ES-I3 (cell line): ENCODE data around the gene CATSPERD.
"Not testable (repeated sequence)": the region's sequence is repeated elsewhere in the genome, so short reads cannot be mapped to it uniquely, and the experiment has no call there.

Experiments
- H3K36me3 ChIP-seq: 2 replicates; pipeline ENCODE4 v1.6.1; 2013; ENCODE audit warnings: mild to moderate bottlenecking, low read length, control low read depth, moderate library complexity; ENCODE audit not compliant: insufficient read depth
- H3K4me1 ChIP-seq: 2 replicates; pipeline ENCODE4 v1.6.1; 2013; ENCODE audit warnings: mild to moderate bottlenecking, control low read depth, low read length; ENCODE audit not compliant: insufficient read depth
- H3K9ac ChIP-seq: 2 replicates; pipeline ENCODE4 v1.6.1; 2013; ENCODE audit warnings: low read depth, mild to moderate bottlenecking, low read length, moderate library complexity
- H3K9me3 ChIP-seq: 2 replicates; pipeline ENCODE4 v1.6.1; 2013; ENCODE audit warnings: mild to moderate bottlenecking, low read length, moderate library complexity; ENCODE audit not compliant: control insufficient read depth, insufficient read depth

CATSPERD gene

DNA sequence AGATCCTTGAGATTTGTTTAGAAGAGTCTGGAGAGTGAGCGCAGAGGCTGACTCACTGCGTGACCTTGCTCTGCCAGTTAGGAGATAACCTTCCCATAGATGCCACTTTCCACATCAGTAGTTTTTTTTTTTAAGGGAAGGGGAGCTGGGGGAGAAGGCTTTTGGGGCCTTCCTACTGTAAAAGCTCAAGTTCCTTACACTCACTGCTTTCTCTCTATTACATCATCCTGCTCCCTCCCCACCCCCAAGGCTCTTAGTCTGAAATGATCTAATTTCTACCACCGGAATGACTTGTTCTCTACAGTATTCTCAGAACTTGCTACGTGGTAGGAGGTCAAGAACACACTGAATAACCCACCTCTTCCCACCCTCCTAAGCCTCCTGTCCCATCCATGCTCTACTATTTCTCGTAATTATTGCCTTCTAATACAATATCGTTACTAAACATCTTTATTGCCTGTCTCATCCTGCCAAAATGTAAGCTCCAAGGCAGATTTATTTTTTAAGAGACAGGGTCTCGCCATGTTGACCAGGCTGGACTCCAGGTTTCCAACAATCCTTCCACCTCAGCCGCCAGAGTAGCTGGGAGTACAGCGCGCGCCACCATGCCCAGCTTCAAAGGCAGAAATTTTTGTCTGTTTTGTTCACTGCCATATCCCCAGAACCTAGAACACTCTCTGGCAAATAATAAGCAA, 1.7 kb upstream of the CATSPERD start:
- H3K9ac ChIP-seq: peak overlapping the region; percentile 99
- H3K4me1 ChIP-seq: no peaks in the 10 kb centered on the region; the same call in 1 of the 2 replicates
- H3K9me3 ChIP-seq: no peaks in the 10 kb centered on the region
- peaks cover 3% of the 10 kb centered on the region; the same call in 1 of the 2 replicates for H3K36me3 ChIP-seq

DNA sequence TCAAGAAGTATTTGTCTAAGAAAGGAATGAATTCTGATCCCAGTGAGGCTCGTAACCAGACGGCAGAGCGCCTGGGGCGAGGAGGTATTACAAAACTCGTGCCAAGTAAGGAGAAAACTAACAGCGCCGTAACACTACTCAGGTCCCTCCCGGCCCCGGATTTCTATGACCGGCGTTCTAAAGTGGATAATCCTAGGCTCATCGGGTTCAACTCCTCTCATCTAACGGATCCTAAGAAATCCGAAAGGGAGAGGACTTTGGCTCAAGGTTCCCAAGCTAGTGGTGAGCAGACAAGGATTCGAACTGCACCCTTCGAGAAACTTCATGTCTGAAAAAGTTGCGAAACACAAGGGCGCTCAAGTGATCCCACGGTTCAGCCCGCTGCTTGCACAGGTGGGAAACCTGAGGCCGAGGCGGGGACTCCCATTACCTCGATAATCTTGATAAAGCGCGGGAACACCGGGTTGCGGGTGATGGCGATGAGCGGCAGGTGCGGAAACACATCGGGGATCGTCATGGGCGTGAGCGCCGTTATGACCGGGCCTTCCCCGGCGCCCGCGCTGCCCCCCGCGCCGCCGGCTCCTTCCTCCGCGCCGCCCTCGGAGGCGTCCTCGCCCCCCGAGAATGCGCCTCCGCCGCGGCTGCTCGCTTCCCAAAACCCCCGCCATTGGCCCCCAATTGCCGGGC, 1.0 kb upstream of the CATSPERD start:
- Histone ChIP-seq H3K9me3 (no peaks in the 10 kb centered on the region), H3K36me3 (peaks cover 3% of the 10 kb centered on the region; the same call in 1 of the 2 replicates), H3K9ac (peak overlapping the region; percentile 99), H3K4me1 (no peaks in the 10 kb centered on the region; the same call in 1 of the 2 replicates)

GRCh38 chr19:5727453-5728050, 7.1 kb downstream of the CATSPERD start:
- H3K4me1 ChIP-seq: no peaks in the 10 kb centered on the region
- no peaks in the 10 kb centered on the region for H3K9me3 ChIP-seq
- H3K36me3 ChIP-seq: no peaks in the 10 kb centered on the region
- H3K9ac ChIP-seq: no peak overlapping the region

DNA sequence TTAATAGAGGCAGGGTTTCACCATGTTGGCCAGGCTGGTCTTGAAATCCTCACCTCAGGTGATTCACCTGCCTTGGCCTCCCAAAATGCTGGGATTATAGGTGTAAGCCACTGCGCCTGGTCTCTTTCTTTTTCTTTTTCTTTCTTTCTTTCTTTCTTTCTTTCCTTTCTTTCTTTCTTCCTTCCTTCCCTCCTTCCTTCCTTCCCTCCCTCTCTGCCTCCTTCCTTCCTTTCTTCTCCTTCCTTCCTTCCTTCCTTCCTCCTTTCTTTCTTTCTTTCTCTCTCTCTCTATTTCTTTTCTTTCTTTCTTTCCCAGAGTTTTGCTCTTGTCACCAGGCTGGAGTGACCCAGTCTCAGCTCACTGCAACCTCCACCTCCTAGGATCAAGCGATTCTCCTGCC, 12.7 kb downstream of the CATSPERD start:
- H3K36me3 ChIP-seq, H3K9ac ChIP-seq, H3K9me3 ChIP-seq, H3K4me1 ChIP-seq: not testable (repeated sequence)

DNA sequence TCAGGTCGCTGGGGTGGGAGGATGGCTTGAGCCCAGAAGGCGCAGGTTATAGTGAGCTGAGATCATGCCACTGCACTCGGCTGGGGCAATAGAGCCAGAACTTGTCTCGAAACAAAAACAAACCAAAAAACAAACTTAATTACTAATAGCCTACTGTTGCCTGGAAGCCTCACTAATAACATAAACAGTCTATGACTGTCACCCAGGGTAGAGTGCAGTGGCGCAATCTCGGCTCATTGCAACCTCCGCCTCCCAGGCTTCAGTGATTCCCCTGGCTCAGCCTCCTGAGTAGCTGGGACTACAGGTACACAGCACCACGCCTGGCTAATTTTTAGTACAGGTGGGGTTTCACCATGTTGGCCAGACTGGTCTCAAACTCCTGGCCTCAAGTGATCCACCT, 18.0 kb downstream of the CATSPERD start:
- Histone ChIP-seq H3K4me1 (no peaks in the 10 kb centered on the region), H3K9ac (no peak overlapping the region), H3K9me3 (no peaks in the 10 kb centered on the region), H3K36me3 (no peaks in the 10 kb centered on the region)

DNA sequence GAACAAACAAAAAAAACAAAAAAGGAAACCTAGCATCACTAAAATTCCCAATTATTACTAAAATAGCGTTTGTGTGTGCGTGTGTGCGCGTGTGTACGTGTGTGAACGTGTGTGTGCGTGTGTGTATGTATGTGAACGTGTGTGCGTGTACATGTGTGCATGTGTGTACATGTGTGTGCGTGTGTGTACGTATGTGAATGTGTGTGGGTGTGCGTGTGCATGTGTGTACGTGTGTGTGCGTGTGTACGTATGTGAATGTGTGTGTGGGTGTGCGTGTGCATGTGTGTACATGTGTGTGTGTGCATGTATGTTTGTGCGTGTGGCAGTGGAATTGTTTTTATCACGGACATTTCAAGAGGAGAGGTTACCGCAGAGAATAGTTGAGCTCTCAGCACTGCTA, 21.6 kb downstream of the CATSPERD start:
- no peak overlapping the region for H3K9ac ChIP-seq
- H3K36me3 ChIP-seq: no peaks in the 10 kb centered on the region
- no peaks in the 10 kb centered on the region for H3K9me3 ChIP-seq
- no peaks in the 10 kb centered on the region for H3K4me1 ChIP-seq

- no peak overlapping the region for H3K9ac ChIP-seq
- no peaks in the 10 kb centered on the region for H3K36me3 ChIP-seq
- no peaks in the 10 kb centered on the region for H3K9me3 ChIP-seq
- H3K4me1 ChIP-seq: no peaks in the 10 kb centered on the region
These were observed 23.2 kb downstream of the CATSPERD start for GRCh38 chr19:5743630-5744029.

DNA sequence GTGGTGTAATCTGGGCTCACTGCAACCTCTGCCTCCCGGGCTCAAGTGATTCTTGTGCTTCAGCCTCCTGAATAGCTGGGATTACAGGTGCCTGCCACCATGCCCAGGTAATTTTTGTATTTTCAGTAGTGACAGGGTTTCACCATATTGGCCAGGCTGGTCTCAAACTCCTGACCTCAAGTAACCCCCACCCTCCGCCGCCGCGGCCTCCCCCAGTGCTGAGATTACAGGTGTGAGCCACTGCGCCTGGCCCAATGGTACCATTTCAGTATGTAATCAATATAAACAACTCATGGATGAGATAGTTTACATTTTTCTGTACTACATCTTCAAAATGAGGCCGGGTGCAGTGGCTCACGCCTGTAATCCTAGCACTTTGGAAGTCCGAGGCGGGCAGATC, 24.6 kb downstream of the CATSPERD start:
- not testable (repeated sequence) for H3K36me3 ChIP-seq, H3K9me3 ChIP-seq, H3K9ac ChIP-seq, H3K4me1 ChIP-seq

GRCh38 chr19:5748920-5749319, 28.5 kb downstream of the CATSPERD start:
- H3K9ac ChIP-seq: not testable (repeated sequence)

DNA sequence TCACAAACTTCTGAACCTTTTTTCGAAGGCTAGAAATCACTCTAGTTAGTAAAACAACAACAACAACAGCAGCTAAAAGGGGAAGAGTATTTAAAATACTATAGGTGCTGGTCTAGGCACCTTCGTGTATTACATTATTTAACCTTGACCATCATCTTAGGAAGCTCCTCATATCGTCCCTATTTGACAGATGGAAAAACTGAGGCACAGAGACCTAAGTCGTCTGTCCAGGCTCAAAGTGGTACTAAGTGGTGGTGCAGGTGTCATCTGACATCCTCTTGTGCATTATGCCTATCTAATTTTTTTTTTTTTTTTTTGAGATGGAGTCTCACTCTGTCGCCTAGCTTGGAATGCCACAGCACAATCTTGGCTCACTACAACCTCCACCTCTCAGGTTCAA, 29.1 kb downstream of the CATSPERD start:
- Histone ChIP-seq H3K4me1 (no peaks in the 10 kb centered on the region), H3K36me3 (no peaks in the 10 kb centered on the region), H3K9ac (no peak overlapping the region)

More at GRCh38 chr19:5748920-5749319, 28.5 kb downstream of the CATSPERD start:
- H3K36me3 ChIP-seq, H3K9me3 ChIP-seq, H3K4me1 ChIP-seq: not testable (repeated sequence)

GRCh38 chr19:5751709-5752108, 31.3 kb downstream of the CATSPERD start:
- H3K4me1 ChIP-seq: no peaks in the 10 kb centered on the region
- no peaks in the 10 kb centered on the region for H3K36me3 ChIP-seq
- no peak overlapping the region for H3K9ac ChIP-seq
- H3K9me3 ChIP-seq: no peaks in the 10 kb centered on the region

More for the DNA sequence above, 29.1 kb downstream of the CATSPERD start:
- H3K9me3 ChIP-seq: no peaks in the 10 kb centered on the region

GRCh38 chr19:5753743-5754142, 33.3 kb downstream of the CATSPERD start:
- H3K9ac ChIP-seq: no peak overlapping the region
- H3K9me3 ChIP-seq: no peaks in the 10 kb centered on the region
- no peaks in the 10 kb centered on the region for H3K36me3 ChIP-seq
- no peaks in the 10 kb centered on the region for H3K4me1 ChIP-seq

DNA sequence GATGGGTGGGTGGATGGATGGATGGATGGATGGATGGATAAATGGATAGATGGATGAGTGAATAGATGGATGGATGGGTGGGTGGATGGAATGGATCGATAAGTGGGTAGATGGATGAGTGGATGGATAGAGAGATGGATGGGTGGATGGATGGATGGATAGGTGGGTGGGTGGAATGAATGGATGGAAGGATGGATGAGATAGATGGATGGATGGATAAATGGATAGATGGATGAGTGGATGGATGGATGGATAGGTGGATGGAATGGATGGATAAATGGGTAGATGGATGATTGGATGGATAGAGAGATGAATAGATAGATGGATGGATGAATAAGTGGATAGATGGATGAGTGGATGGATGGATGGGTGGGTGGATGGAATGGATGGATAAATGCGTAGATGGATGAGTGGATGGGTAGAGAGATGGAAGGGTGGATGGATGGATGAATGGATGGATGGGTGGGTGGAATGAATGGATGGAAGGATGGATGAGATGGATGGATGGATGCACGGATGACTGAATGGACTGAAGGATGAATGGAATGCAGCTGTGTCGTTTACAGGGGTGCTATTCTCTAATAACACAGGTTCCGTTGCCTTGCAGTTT, 42.3 kb downstream of the CATSPERD start:
- Histone ChIP-seq H3K36me3 (no peaks in the 10 kb centered on the region), H3K9me3 (no peaks in the 10 kb centered on the region), H3K9ac (no peak overlapping the region), H3K4me1 (no peaks in the 10 kb centered on the region)

DNA sequence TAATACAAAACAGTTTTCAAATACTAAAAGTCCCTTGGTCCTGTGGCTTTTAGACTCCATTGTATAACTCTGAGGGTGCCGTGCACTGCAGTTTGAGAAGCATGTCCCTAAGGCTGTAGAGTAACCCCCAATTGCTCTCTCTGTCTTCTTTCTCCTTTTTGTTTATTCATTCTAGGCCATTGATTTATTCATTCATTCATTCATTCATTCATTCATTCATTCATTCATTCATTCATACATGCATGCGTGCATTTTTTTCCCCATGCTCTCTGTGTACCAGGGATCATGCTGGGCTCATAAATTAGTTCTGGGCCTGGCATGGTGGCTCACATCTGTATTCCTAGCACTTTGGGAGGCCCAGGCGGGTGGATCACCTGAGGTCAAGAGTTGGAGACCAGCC, 44.8 kb downstream of the CATSPERD start:
- Histone ChIP-seq H3K9ac (no peak overlapping the region), H3K9me3 (no peaks in the 10 kb centered on the region), H3K36me3 (no peaks in the 10 kb centered on the region), H3K4me1 (no peaks in the 10 kb centered on the region)
